AG04450 (cell line): Measurements from ENCODE around the gene MLYCD. TPM values are rescaled to one million over a fixed set of nuclear protein-coding genes. Genes with fewer than 3 reads are reported as not detected.

Experiments used
- CTCF ChIA-PET: fragments of 300-600, 350-600 bp; formaldehyde crosslinking; extraction: SDS; loops from one replicate; lab custom pipeline; 2022; ENCODE audit warnings: antibody characterized with exemption, inconsistent platforms; lab: Charles Lee
- POLR2A ChIA-PET: fragments of 350-600 bp; formaldehyde crosslinking; extraction: SDS; loops from one replicate; lab custom pipeline; 2021; ENCODE audit warnings: antibody characterized with exemption, inconsistent platforms; lab: Yijun Ruan, JAX
- DNase-seq: peaks from one replicate; pipeline ENCODE4 v3.0.0-alpha.2; 2011; ENCODE audit warnings: low read depth, low spot score
- H3K27ac ChIP-seq: one replicate; pipeline ENCODE4 v1.5.1; 2012; ENCODE audit warnings: low read depth, low read length, control low read depth
- H3K27me3 ChIP-seq: one replicate; pipeline ENCODE4 v1.6.0; 2012; ENCODE audit warnings: low read length; ENCODE audit not compliant: control insufficient read depth, insufficient read depth
- H3K4me3 ChIP-seq: 2 replicates; pipeline ENCODE4 v1.5.1; 2011; ENCODE audit warnings: mild to moderate bottlenecking, low read depth, low read length, control low read depth
- H3K9me3 ChIP-seq: 2 replicates; pipeline ENCODE4 v1.5.1; 2012; ENCODE audit warnings: low read length; ENCODE audit not compliant: control insufficient read depth, insufficient read depth
- CTCF ChIP-seq: IDR thresholded peaks from 2 replicates; pipeline ENCODE4 v1.5.1; 2011; ENCODE audit warnings: low read depth, low read length, control low read depth, inconsistent platforms
- polyA plus RNA-seq: library from polyadenylated mRNA; depleted of rRNA; stranded (reverse); fragments of >200 nt; gene quantifications from 2 replicates; pipeline ENCODE4 v1.2.3, GENCODE V29; 2011

MLYCD gene
- polyA plus RNA-seq, 1 experiment, result 2.0 TPM

DNA sequence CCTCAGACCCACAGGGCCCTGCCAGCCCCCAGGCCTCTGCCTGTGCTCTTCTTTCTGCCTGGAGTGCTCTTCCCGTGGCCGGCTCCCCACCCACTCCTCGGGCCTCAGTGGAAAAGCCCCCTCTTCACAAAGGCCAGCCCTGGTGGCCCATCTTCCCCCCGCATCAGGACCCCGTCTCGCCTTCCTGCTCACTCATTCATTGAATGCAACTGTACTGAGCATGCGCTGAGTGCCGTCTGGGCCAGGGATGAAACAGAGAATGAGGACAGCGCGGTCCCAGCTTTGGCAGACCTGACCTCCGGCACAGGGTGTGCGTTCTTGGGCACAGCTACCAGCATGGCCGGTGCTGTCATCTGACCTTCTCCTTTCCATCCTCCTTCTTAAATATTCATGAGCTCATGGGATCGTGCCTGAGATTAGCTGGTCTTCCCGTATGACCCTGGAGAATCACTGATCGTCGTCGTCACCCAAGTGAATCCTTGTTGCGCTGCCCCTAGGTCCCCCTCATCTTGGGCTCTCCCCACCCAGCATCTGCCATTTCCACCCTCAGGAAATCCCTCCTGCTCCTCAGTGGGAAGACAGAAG lies 37.8 kb downstream of the MLYCD start:
- TF ChIP-seq CTCF, result no peak
- Histone ChIP-seq H3K9me3 (no peaks in the 10 kb centered on the region; the same call in 1 of the 2 replicates), H3K27ac (no peak overlapping the region), H3K4me3 (no peak overlapping the region), H3K27me3 (peaks cover 5% of the 10 kb centered on the region)
- ChIA-PET POLR2A (no interaction called here), CTCF (interaction anchor here (0.8 kb wide), 1 partner anchor 9 kb away, joined by 3 read pairs; no protein-coding TSS in a partner anchor)
- no peak for DNase-seq

DNA sequence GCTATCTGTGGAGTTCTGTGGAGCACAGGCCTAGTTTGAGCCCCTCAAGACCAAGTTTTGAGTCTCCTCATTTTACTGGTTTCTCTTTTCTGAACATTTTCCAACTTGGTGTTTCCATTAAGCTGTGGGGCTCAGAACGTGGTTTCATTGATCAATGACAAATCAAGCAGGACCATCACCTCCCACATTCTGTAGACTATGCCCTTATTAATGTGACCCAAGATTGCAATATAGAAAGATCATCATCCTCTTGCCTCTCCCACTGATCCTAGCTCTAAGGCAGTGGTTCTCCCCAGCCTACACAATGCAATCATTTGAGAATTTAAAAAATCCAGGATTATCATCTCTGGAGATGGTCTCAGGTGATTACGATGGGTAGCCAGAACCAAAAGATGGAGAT lies 38.4 kb downstream of the MLYCD start:
- CTCF ChIA-PET, result interaction anchor here (0.8 kb wide), 1 partner anchor 10 kb away, joined by 3 read pairs; no protein-coding TSS in a partner anchor

DNA sequence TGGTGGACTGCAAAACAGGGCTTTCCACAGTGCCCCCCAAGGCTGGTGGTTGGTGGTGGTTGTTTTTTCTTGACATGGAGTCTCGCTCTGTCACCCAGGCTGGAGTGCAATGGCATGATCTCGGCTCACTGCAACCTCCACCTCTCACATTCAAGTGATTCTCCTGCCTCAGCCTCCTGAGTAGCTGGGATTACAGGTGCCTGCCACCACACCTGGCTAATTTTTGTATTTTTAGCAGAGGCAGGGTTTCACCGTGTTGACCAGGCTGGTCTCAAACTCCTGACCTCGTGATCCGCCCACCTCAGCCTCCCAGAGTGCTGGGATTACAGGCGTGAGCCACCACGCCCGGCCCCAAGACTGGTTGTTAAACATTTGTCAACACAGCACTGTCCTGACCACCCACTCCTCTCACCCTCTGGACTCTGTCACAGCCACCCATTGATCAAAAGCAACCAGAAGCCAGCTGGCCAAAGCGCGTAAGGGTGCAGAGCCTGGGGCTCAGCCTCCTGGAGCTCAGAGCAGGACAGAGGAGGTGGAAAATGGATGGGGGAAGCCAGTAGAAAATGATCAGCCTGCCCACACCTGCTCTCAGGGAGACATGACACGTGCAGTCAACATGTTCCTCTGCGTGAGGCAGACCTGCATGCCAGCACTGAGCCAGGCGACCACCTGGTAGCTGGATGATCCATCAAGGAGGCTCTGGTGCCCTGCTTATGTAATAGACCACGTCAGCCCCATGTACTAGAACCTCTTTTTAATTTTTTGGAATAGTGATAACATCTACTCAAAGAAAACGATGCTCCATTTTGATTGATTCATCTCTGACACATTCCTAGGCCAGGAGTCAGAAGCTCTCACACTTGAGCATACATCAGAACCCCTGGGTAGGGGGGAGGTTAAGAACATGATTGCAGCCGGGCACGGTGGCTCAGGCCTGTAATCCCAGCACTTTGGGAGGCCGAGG lies 39.3 kb downstream of the MLYCD start:
- Histone ChIP-seq H3K27me3 (peaks cover 6% of the 10 kb centered on the region), H3K27ac (no peak overlapping the region), H3K9me3 (no peaks in the 10 kb centered on the region; the same call in 1 of the 2 replicates), H3K4me3 (no peak overlapping the region)
- ChIA-PET CTCF (interaction anchor here (0.6 to 1.3 kb wide), 3 partner anchors 10 to 146 kb away, joined by 3 to 7 read pairs (median 3); no protein-coding TSS in a partner anchor), POLR2A (no interaction called here)
- no peak for TF ChIP-seq CTCF
- no peak for DNase-seq

More for the DNA sequence above, 38.4 kb downstream of the MLYCD start:
- TF ChIP-seq CTCF, result no peak
- Histone ChIP-seq H3K4me3 (no peak overlapping the region), H3K9me3 (no peaks in the 10 kb centered on the region; the same call in 1 of the 2 replicates), H3K27me3 (peaks cover 5% of the 10 kb centered on the region), H3K27ac (no peak overlapping the region)
- no peak for DNase-seq
- POLR2A ChIA-PET, result no interaction called here

DNA sequence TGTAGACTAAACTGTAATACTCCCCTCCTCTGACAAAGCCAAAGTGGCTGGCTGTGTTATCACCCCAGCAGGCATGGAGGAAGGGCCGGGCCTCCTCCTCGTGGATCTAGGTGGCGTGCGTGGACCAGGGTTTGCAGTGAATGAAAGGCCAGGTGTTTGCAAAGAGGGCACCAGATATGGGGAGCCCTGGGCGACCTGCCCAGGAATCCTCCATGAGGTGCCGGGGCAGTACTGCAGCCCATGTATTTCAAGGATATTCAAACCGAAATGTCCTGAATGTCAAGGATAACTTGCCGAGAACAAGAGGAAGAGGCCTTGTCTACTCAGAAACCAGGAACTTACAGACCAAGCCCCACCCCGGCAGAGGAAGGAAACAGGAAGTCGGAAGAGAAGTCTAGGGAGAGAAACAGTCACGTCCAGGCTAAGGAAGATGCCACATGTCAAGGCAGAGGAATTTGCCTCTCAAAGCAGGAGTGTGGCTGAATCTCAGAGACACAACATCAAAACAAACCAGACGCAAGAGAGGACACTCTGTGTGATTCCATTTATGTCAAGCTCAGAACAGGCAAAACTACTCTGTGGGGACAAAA lies 40.4 kb downstream of the MLYCD start:
- H3K27me3 ChIP-seq, result peaks cover 11% of the 10 kb centered on the region
- CTCF ChIA-PET, result interaction anchor here (0.6 to 1.3 kb wide), 4 partner anchors 11 to 145 kb away, joined by 3 to 7 read pairs (median 4); no protein-coding TSS in a partner anchor
- TF ChIP-seq CTCF, result no peak
- no peaks in the 10 kb centered on the region; the same call in 1 of the 2 replicates for H3K9me3 ChIP-seq
- POLR2A ChIA-PET, result no interaction called here
- no peak for DNase-seq
- H3K27ac ChIP-seq, result no peak overlapping the region
- H3K4me3 ChIP-seq, result no peak overlapping the region
